Muscle layer of colon (tissue), 2 donors: ENCODE measurements around the gene TMEM114.

Experiments used
- H3K27ac ChIP-seq: one replicate; pipeline ENCODE4 v1.7.0; 2013; ENCODE audit warnings: low read depth, mild to moderate bottlenecking, low read length, moderate library complexity
- H3K27me3 ChIP-seq, 2 donors: one replicate each; pipeline ENCODE4 v1.7.0; 2013; ENCODE audit warnings: low read length in 2 of 2, mild to moderate bottlenecking in 2 of 2; ENCODE audit not compliant: insufficient read depth in 2 of 2, control insufficient read depth in 1 of 2
- H3K36me3 ChIP-seq: one replicate; pipeline ENCODE4 v1.7.0; 2013; ENCODE audit warnings: mild to moderate bottlenecking, low read length; ENCODE audit not compliant: insufficient read depth
- H3K4me1 ChIP-seq: one replicate; pipeline ENCODE4 v1.7.0; 2013; ENCODE audit warnings: mild to moderate bottlenecking, low read length; ENCODE audit not compliant: insufficient read depth
- H3K4me3 ChIP-seq, 2 donors: one replicate each; pipeline ENCODE4 v1.7.0; 2013; ENCODE audit warnings: low read length in 2 of 2, low read depth in 1 of 2, mild to moderate bottlenecking in 1 of 2, moderate library complexity in 1 of 2
- H3K9ac ChIP-seq: one replicate; pipeline ENCODE4 v1.7.0; 2013; ENCODE audit warnings: low read length
- H3K9me3 ChIP-seq: one replicate; pipeline ENCODE4 v1.7.0; 2013; ENCODE audit warnings: mild to moderate bottlenecking, low read length
- donor health status: abdominal sarcoma.
- donor health status: Adenocarcinoma of cecum.

Gene TMEM114

GRCh38 chr16:8605554-8605953 lies 15.2 kb upstream of the TMEM114 start:
- Histone ChIP-seq H3K27me3 (no peaks in the 10 kb centered on the region), H3K27ac (no peak overlapping the region), H3K9ac (no peak overlapping the region), H3K36me3 (no peaks in the 10 kb centered on the region), H3K9me3 (no peaks in the 10 kb centered on the region), H3K4me3 (no peak overlapping the region), H3K4me1 (no peaks in the 10 kb centered on the region)

GRCh38 chr16:8600144-8600775 lies 9.9 kb upstream of the TMEM114 start:
- no peaks in the 10 kb centered on the region for H3K4me1 ChIP-seq
- H3K9ac ChIP-seq = no peak overlapping the region
- H3K36me3 ChIP-seq = no peaks in the 10 kb centered on the region
- H3K27ac ChIP-seq = no peak overlapping the region
- no peak overlapping the region for H3K4me3 ChIP-seq
- no peaks in the 10 kb centered on the region for H3K27me3 ChIP-seq
- no peaks in the 10 kb centered on the region for H3K9me3 ChIP-seq

- Histone ChIP-seq H3K9ac (no peak overlapping the region), H3K27me3 (peaks cover 0 to 6% of the 10 kb centered on the region in 2 donors), H3K9me3 (no peaks in the 10 kb centered on the region), H3K36me3 (no peaks in the 10 kb centered on the region), H3K4me3 (no peak overlapping the region), H3K4me1 (no peaks in the 10 kb centered on the region), H3K27ac (no peak overlapping the region)
Measured at GRCh38 chr16:8596581-8596980, 6.3 kb upstream of the TMEM114 start.

- Histone ChIP-seq H3K36me3 (no peaks in the 10 kb centered on the region), H3K4me1 (no peaks in the 10 kb centered on the region), H3K9me3 (no peaks in the 10 kb centered on the region)
Measured at GRCh38 chr16:8595783-8596182, 5.5 kb upstream of the TMEM114 start.

GRCh38 chr16:8594149-8594666 lies 3.9 kb upstream of the TMEM114 start:
- Histone ChIP-seq H3K27me3 (peaks cover 13 to 20% of the 10 kb centered on the region in 2 donors), H3K9me3 (no peaks in the 10 kb centered on the region), H3K9ac (no peak overlapping the region), H3K27ac (no peak overlapping the region), H3K4me1 (no peaks in the 10 kb centered on the region), H3K4me3 (no peak overlapping the region), H3K36me3 (no peaks in the 10 kb centered on the region)

More at GRCh38 chr16:8595783-8596182, 5.5 kb upstream of the TMEM114 start:
- Histone ChIP-seq H3K9ac (no peak overlapping the region), H3K4me3 (no peak overlapping the region), H3K27me3 (peaks cover 5 to 10% of the 10 kb centered on the region in 2 donors), H3K27ac (no peak overlapping the region)

GRCh38 chr16:8591451-8591850 lies 1.1 kb upstream of the TMEM114 start:
- Histone ChIP-seq H3K27me3 (peaks cover 13 to 30% of the 10 kb centered on the region in 2 donors), H3K27ac (no peak overlapping the region), H3K9ac (no peak overlapping the region), H3K36me3 (no peaks in the 10 kb centered on the region), H3K4me1 (no peaks in the 10 kb centered on the region), H3K4me3 (no peak overlapping the region), H3K9me3 (no peaks in the 10 kb centered on the region)

- H3K27me3 ChIP-seq = peaks cover 13 to 30% of the 10 kb centered on the region in 2 donors
- no peaks in the 10 kb centered on the region for H3K9me3 ChIP-seq
- no peak overlapping the region for H3K9ac ChIP-seq
- H3K4me3 ChIP-seq = no peak overlapping the region
- no peaks in the 10 kb centered on the region for H3K4me1 ChIP-seq
- no peak overlapping the region for H3K27ac ChIP-seq
- H3K36me3 ChIP-seq = no peaks in the 10 kb centered on the region
Measured at GRCh38 chr16:8590811-8591210, 500 bp upstream of the TMEM114 start.

- H3K9ac ChIP-seq = no peak overlapping the region
- peaks cover 13 to 30% of the 10 kb centered on the region in 2 donors for H3K27me3 ChIP-seq
- H3K36me3 ChIP-seq = no peaks in the 10 kb centered on the region
- H3K4me1 ChIP-seq = no peaks in the 10 kb centered on the region
- no peaks in the 10 kb centered on the region for H3K9me3 ChIP-seq
- no peak overlapping the region for H3K27ac ChIP-seq
- no peak overlapping the region for H3K4me3 ChIP-seq
Measured at GRCh38 chr16:8589057-8589899, 1.0 kb downstream of the TMEM114 start.

- no peaks in the 10 kb centered on the region for H3K36me3 ChIP-seq
- no peak overlapping the region for H3K9ac ChIP-seq
- H3K4me1 ChIP-seq = no peaks in the 10 kb centered on the region
- H3K27ac ChIP-seq = no peak overlapping the region
- H3K4me3 ChIP-seq = no peak overlapping the region
- peaks cover 13 to 30% of the 10 kb centered on the region in 2 donors for H3K27me3 ChIP-seq
- no peaks in the 10 kb centered on the region for H3K9me3 ChIP-seq
Measured at GRCh38 chr16:8588682-8589056, 1.6 kb downstream of the TMEM114 start.

- no peaks in the 10 kb centered on the region for H3K9me3 ChIP-seq
- no peaks in the 10 kb centered on the region for H3K4me1 ChIP-seq
- no peaks in the 10 kb centered on the region for H3K36me3 ChIP-seq
- no peak overlapping the region for H3K27ac ChIP-seq
- H3K27me3 ChIP-seq = peaks cover 12 to 30% of the 10 kb centered on the region in 2 donors
- H3K9ac ChIP-seq = no peak overlapping the region
- H3K4me3 ChIP-seq = no peak overlapping the region
Measured at GRCh38 chr16:8587065-8587464, 3.2 kb downstream of the TMEM114 start.

- no peak overlapping the region for H3K4me3 ChIP-seq
- no peaks in the 10 kb centered on the region for H3K4me1 ChIP-seq
- H3K9me3 ChIP-seq = no peaks in the 10 kb centered on the region
- H3K9ac ChIP-seq = no peak overlapping the region
- no peaks in the 10 kb centered on the region for H3K36me3 ChIP-seq
- peaks cover 4 to 26% of the 10 kb centered on the region in 2 donors for H3K27me3 ChIP-seq
- H3K27ac ChIP-seq = no peak overlapping the region
Measured at GRCh38 chr16:8585857-8586256, 4.5 kb downstream of the TMEM114 start.
